ENCODE data around the gene CCNL2. TPM values are rescaled to one million over a fixed set of nuclear protein-coding genes. Genes with fewer than 3 reads are reported as not detected.

CCNL2 gene
- total and polyA plus RNA-seq, 2 experiments from 2014 or later = 115 to 146 TPM

DNA sequence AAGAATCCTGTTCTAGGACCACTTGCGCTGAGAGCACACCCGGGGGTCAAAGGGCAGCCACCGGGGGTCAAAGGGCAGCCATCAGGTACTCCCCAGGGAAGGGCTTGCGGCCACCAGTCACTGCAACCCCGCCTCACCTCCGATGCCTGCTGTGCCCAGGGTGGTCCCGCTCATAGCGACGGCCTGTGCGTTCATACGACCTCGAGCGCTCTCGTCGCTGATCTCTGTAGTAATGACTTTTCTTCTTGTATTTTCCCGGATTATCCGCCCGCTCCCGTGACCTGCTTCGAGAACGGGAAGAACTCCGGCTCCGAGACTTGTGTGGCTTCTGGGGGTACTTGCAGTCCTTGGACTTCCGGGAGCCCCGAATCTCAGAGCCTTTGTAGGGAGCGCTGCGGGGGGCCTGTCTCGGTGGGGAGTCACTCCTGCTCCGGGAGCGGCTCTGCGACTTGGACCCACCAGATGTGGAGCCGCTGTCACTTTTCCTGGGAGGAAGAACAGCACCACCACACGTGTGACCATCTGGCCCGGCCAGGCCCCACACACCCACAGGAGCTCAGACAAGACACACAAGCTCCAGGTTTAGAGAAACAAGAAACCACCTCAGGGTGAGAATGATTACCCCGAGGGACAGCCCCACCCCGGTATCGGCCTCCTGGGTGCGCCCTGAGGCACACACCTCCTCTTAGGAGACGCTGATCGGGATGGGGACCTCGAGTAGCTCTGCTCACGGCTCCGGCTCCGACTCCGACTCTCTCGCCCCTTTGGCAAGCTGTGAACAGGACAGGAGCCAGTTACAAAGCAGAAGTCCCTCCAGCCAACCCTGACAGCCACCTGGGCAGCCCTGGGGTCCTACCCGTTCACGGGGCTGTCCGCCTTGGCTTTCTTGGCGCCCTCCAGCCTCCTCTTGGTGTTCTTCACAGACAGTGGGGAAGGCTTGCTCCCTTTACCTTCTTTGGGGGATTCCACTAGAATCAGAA lies 11.7 kb downstream of the CCNL2 start:
- Histone ChIP-seq H3K4me3 (no peak overlapping the region), H3K79me2 (replicated peaks; ENCODE audit: insufficient read depth) (peaks cover 10% of the 10 kb centered on the region; the same call in 1 of the 2 replicates), H3K36me3 (ENCODE audit: insufficient read depth) (peaks cover 58% of the 10 kb centered on the region), H3K27me3 (ENCODE audit: insufficient read depth) (no peaks in the 10 kb centered on the region), H3K4me2 (no peak overlapping the region), H3K27ac (ENCODE audit: low read depth) (no peak overlapping the region), H3K9me2 (ENCODE audit: insufficient read depth) (no peaks in the 10 kb centered on the region), H2AFZ (no peak overlapping the region), H4K20me1 (replicated peaks; ENCODE audit: insufficient read depth) (peaks cover 10% of the 10 kb centered on the region; the same call in 1 of the 2 replicates), H3F3A (replicated peaks; ENCODE audit: low read depth) (peaks cover 31% of the 10 kb centered on the region), H3K4me1 (ENCODE audit: insufficient read depth) (no peaks in the 10 kb centered on the region)
- Mint-ChIP-seq H3K27me3 (ENCODE audit: insufficient read depth, low read depth, poor library complexity) (peaks cover 6% of the 10 kb centered on the region), H3K27ac (no peak overlapping the region), H3K9me3 (no peaks in the 10 kb centered on the region; the same call in 2 of the 3 replicates), H3K36me3 (ENCODE audit: low read depth) (peaks cover 83% of the 10 kb centered on the region), H3K4me1 (no peaks in the 10 kb centered on the region), H3K4me3 (no peak overlapping the region)
- no peak for TF ChIP-seq ZNF462 (CRISPR knock-in tag; IDR thresholded peaks at IDR 0.05)
- no peak for TF ChIP-seq ETS1 (IDR thresholded peaks at IDR 0.05)
- TF ChIP-seq EZH2 (IDR thresholded peaks at IDR 0.05; ENCODE audit: low read depth, unreplicated experiment) = no peak
- no peak for TF ChIP-seq STAT1 (IDR thresholded peaks at IDR 0.05; ENCODE audit: unreplicated experiment)
- TF ChIP-seq ZNF114 (CRISPR knock-in tag; IDR thresholded peaks at IDR 0.05) = no peak
- DNase-seq (ENCODE audit: low spot score) = no peak
- no peak for ATAC-seq
